OCI-LY7 (cell line): ENCODE measurements around the gene B3GNT9. TPM values are rescaled to one million over a fixed set of nuclear protein-coding genes. Genes with fewer than 3 reads are reported as not detected.

ENCODE experiments used
- BruUV-seq: library from RNA; stranded (reverse); fragments of 400-500 nt; replicated peaks from 2 replicates; lab custom pipeline; 2021; lab: Mats Ljungman, UMichigan
- CTCF ChIA-PET: fragments of 300-600 bp; sonication (Branson Sonifier 250); formaldehyde crosslinking; loops from one replicate; lab custom pipeline; 2022; ENCODE audit warnings: antibody characterized with exemption; ENCODE audit not compliant: unreplicated experiment; lab: Charles Lee
- POLR2A ChIA-PET: fragments of 300-600 bp; sonication (Branson Sonifier 250); formaldehyde crosslinking; loops from one replicate; lab custom pipeline; 2022; ENCODE audit warnings: antibody characterized with exemption; lab: Charles Lee
- DNase-seq: peaks from one replicate; pipeline ENCODE4 v3.0.0-alpha.2; 2015; ENCODE audit warnings: low spot score
- H2AFZ ChIP-seq: fragments of 200-600 bp; sonication (generic), shearing (Covaris generic); 2 replicates; pipeline ENCODE4 v1.6.1; 2014; ENCODE audit warnings: mild to moderate bottlenecking, antibody characterized with exemption, low read length, moderate library complexity
- H3K27ac ChIP-seq: fragments of 200-600 bp; sonication (generic); 2 replicates; pipeline ENCODE4 v1.5.1; 2014; ENCODE audit warnings: mixed run types, low read depth, mild to moderate bottlenecking, moderate library complexity, low read length, inconsistent platforms; ENCODE audit not compliant: poor library complexity, severe bottlenecking
- H3K36me3 ChIP-seq: fragments of 200-600 bp; sonication (generic); 2 replicates; pipeline ENCODE4 v1.6.1; 2014; ENCODE audit warnings: mild to moderate bottlenecking, antibody characterized with exemption, low read length, moderate library complexity, mixed read lengths; ENCODE audit not compliant: insufficient read depth
- H3K4me1 ChIP-seq: fragments of 200-600 bp; sonication (generic); 2 replicates; pipeline ENCODE4 v1.5.1; 2014; ENCODE audit warnings: mild to moderate bottlenecking, low read length; ENCODE audit not compliant: insufficient read depth, poor library complexity, severe bottlenecking
- H3K4me2 ChIP-seq: fragments of 200-600 bp; sonication (generic); 2 replicates; pipeline ENCODE4 v1.6.1; 2014; ENCODE audit warnings: mild to moderate bottlenecking, low read length
- H3K4me3 ChIP-seq: fragments of 200-600 bp; sonication (generic); 2 replicates; pipeline ENCODE4 v1.5.1; 2014; ENCODE audit warnings: mild to moderate bottlenecking, low read depth, low read length; ENCODE audit not compliant: poor library complexity, severe bottlenecking
- H3K79me2 ChIP-seq: fragments of 200-600 bp; sonication (generic); 2 replicates; pipeline ENCODE4 v1.6.1; 2016; ENCODE audit warnings: low read depth, mild to moderate bottlenecking, low read length, moderate library complexity, mixed read lengths; ENCODE audit not compliant: insufficient read depth
- H3K9me2 ChIP-seq: fragments of 200-600 bp; sonication (generic); 2 replicates; pipeline ENCODE4 v1.6.1; 2016; ENCODE audit warnings: mild to moderate bottlenecking, low read length, mixed read lengths; ENCODE audit not compliant: insufficient read depth
- H3K9me3 ChIP-seq: fragments of 200-600 bp; sonication (generic); 2 replicates; pipeline ENCODE4 v1.6.1; 2014; ENCODE audit warnings: mild to moderate bottlenecking, mixed run types, low read length, mixed read lengths
- H4K20me1 ChIP-seq: fragments of 200-600 bp; sonication (generic); 2 replicates; pipeline ENCODE4 v1.6.1; 2014; ENCODE audit warnings: mild to moderate bottlenecking, antibody characterized with exemption, low read length, moderate library complexity, mixed read lengths; ENCODE audit not compliant: insufficient read depth
- EZH2phosphoT487 ChIP-seq: fragments of 200-600 bp; sonication (generic); IDR thresholded peaks from 2 replicates; pipeline ENCODE4 v1.6.1; 2018; ENCODE audit warnings: low read depth, borderline replicate concordance, mild to moderate bottlenecking, mixed run types, antibody characterized with exemption, low read length, moderate library complexity, mixed read lengths
- intact Hi-C: fragments of 100-400 bp; cut with micrococcal nuclease; formaldehyde crosslinking; loops from one replicate; pipeline ENCODE4 v1.10.0; 2022; ENCODE audit not compliant: unreplicated experiment
- total RNA-seq, 2 experiments: library from RNA; depleted of rRNA in 1 of 2; stranded (reverse); fragments of >200 nt in 1 of 2; shearing (Covaris generic) in 1 of 2; gene quantifications; 2 replicates each; pipeline ENCODE4 v1.2.3, GENCODE V29; 2014 to 2022
- TF ChIP-seq, protein P1 (sequence below): fragments of 200-600 bp; sonication (generic); conservative IDR thresholded peaks from 2 replicates; pipeline ENCODE4 v1.5.1; 2014; ENCODE audit warnings: mild to moderate bottlenecking, antibody characterized with exemption, low read length, moderate library complexity, mixed read lengths

The B3GNT9 gene
- total RNA-seq, 2 experiments from 2014 or later: 1.1 to 2.7 TPM

GRCh38 chr16:67196881-67197280, 46.1 kb upstream of the B3GNT9 start:
- CTCF ChIA-PET: interaction anchor here (0.5 kb wide), 1 partner anchor 223 kb away, joined by 7 read pairs; no protein-coding TSS in a partner anchor
- no peaks in the 10 kb centered on the region for H3K9me2 ChIP-seq
- H2AFZ ChIP-seq: no peak overlapping the region
- intact Hi-C loops: no loop called here
- TF ChIP-seq, protein P1, sequence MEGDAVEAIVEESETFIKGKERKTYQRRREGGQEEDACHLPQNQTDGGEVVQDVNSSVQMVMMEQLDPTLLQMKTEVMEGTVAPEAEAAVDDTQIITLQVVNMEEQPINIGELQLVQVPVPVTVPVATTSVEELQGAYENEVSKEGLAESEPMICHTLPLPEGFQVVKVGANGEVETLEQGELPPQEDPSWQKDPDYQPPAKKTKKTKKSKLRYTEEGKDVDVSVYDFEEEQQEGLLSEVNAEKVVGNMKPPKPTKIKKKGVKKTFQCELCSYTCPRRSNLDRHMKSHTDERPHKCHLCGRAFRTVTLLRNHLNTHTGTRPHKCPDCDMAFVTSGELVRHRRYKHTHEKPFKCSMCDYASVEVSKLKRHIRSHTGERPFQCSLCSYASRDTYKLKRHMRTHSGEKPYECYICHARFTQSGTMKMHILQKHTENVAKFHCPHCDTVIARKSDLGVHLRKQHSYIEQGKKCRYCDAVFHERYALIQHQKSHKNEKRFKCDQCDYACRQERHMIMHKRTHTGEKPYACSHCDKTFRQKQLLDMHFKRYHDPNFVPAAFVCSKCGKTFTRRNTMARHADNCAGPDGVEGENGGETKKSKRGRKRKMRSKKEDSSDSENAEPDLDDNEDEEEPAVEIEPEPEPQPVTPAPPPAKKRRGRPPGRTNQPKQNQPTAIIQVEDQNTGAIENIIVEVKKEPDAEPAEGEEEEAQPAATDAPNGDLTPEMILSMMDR: no peak
- no peak for TF ChIP-seq EZH2phosphoT487
- H4K20me1 ChIP-seq: peaks cover 9% of the 10 kb centered on the region; the same call in 1 of the 2 replicates
- H3K79me2 ChIP-seq: peaks cover 22% of the 10 kb centered on the region
- no peak overlapping the region for H3K27ac ChIP-seq
- no peak overlapping the region for H3K4me3 ChIP-seq
- BruUV-seq: no TSS peak
- no peaks in the 10 kb centered on the region for H3K9me3 ChIP-seq
- peaks cover 13% of the 10 kb centered on the region for H3K4me1 ChIP-seq
- POLR2A ChIA-PET: interaction anchor here (0.6 kb wide), 1 partner anchor 35 kb away, joined by 12 read pairs; no protein-coding TSS in a partner anchor
- peaks cover 93% of the 10 kb centered on the region for H3K36me3 ChIP-seq
- DNase-seq: no peak
- H3K4me2 ChIP-seq: no peak overlapping the region

DNA sequence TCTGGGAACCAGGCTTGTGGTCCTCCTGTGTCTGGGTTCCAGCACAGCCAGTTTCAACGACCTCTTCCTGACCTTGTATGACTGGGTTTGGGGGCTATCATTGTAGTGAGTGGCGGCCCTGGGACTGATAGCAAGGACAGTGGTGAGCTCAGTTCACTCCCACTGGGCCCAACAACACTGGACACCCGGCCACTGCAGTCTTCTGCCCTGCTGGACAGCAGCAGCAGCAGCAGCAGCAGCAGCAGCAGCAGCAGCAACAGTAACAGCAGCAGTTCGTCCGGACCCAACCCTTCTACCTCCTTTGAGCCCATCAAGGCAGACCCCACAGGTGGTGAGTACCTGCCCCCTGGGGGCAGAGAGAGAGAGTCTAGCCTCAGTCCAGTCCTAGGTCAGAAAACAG, 44.9 kb upstream of the B3GNT9 start:
- H3K4me2 ChIP-seq: no peak overlapping the region
- POLR2A ChIA-PET: interaction anchor here (0.7 to 1.1 kb wide), 2 partner anchors 31 to 100 kb away, joined by 3 read pairs; no protein-coding TSS in a partner anchor
- intact Hi-C loops: no loop called here
- BruUV-seq: no TSS peak
- H3K9me2 ChIP-seq: no peaks in the 10 kb centered on the region
- peaks cover 83% of the 10 kb centered on the region for H3K36me3 ChIP-seq
- no peak overlapping the region for H3K4me3 ChIP-seq
- no peak for DNase-seq
- TF ChIP-seq, protein P1: no peak
- no peak for TF ChIP-seq EZH2phosphoT487
- CTCF ChIA-PET: no interaction called here
- peaks cover 19% of the 10 kb centered on the region for H3K4me1 ChIP-seq
- H2AFZ ChIP-seq: no peak overlapping the region
- no peaks in the 10 kb centered on the region for H3K9me3 ChIP-seq
- H4K20me1 ChIP-seq: peaks cover 9% of the 10 kb centered on the region; the same call in 1 of the 2 replicates
- no peak overlapping the region for H3K27ac ChIP-seq
- peaks cover 22% of the 10 kb centered on the region for H3K79me2 ChIP-seq

GRCh38 chr16:67194260-67194659, 43.5 kb upstream of the B3GNT9 start:
- Histone ChIP-seq H3K9me3 (no peaks in the 10 kb centered on the region), H3K79me2 (peaks cover 22% of the 10 kb centered on the region), H4K20me1 (peaks cover 9% of the 10 kb centered on the region; the same call in 1 of the 2 replicates), H3K4me1 (peaks cover 19% of the 10 kb centered on the region), H3K36me3 (peaks cover 70% of the 10 kb centered on the region), H3K27ac (no peak overlapping the region), H2AFZ (no peak overlapping the region), H3K4me2 (0 out of 2 replicates have a peak overlapping the region, but pooled peaks have one; percentile 86), H3K4me3 (no peak overlapping the region), H3K9me2 (no peaks in the 10 kb centered on the region)
- CTCF ChIA-PET: no interaction called here
- TF ChIP-seq EZH2phosphoT487: no peak
- TF ChIP-seq, protein P1: no peak
- POLR2A ChIA-PET: no interaction called here
- DNase-seq: no peak
- intact Hi-C loops: no loop called here
- no TSS peak for BruUV-seq
